Esophagus muscularis mucosa (tissue), 4 donors: Measurements from ENCODE around the gene FADS3.

Source experiments
- CTCF ChIP-seq, 3 experiments: fragments of 200-600 bp in 2 of 3; fragments of 450-650 bp in 1 of 3; sonication (generic) in 2 of 3; IDR thresholded peaks; one replicate each; pipeline ENCODE4 v1.5.1; 2017 to 2019; ENCODE audit warnings: antibody characterized with exemption in 3 of 3, mild to moderate bottlenecking in 2 of 3, moderate library complexity in 1 of 3
- EP300 ChIP-seq: sonication (generic); formaldehyde crosslinking; IDR thresholded peaks from one replicate; pipeline ENCODE4 v1.6.1; 2017; ENCODE audit warnings: antibody characterized with exemption
- POLR2A ChIP-seq: fragments of 450-650 bp; IDR thresholded peaks from one replicate; pipeline ENCODE4 v1.6.1; 2017; ENCODE audit warnings: antibody characterized with exemption, moderate library complexity, mild to moderate bottlenecking, low read depth
- POLR2AphosphoS5 ChIP-seq, 2 donors: sonication (generic); formaldehyde crosslinking; IDR thresholded peaks; one replicate each; pipeline ENCODE4 v1.6.1; 2017; ENCODE audit warnings: antibody characterized with exemption in 2 of 2

- TF ChIP-seq CTCF (IDR thresholded peaks at IDR 0.05) = no peak
- TF ChIP-seq POLR2A = no peak
- TF ChIP-seq EP300 = no peak
- no peak for TF ChIP-seq POLR2AphosphoS5 (IDR thresholded peaks at IDR 0.05)
These were observed 17.0 kb downstream of the FADS3 start for GRCh38 chr11:61874377-61874809.
